ENCODE data around the gene LAMA5. TPM values are rescaled to one million over a fixed set of nuclear protein-coding genes. Genes with fewer than 3 reads are reported as not detected.
A peak's percentile ranks its signal among the peaks of the same experiment; 100 is the strongest.
"Not testable (repeated sequence)": the region's sequence is repeated elsewhere in the genome, so short reads cannot be mapped to it uniquely, and the experiment has no call there.

Gene LAMA5
- total RNA-seq, 1 donor from 2014 or later = 83.4 TPM

GRCh38 chr20:62387933-62388635, 21.0 kb upstream of the LAMA5 start:
- ATAC-seq = no peak

GRCh38 chr20:62387219-62387913, 20.3 kb upstream of the LAMA5 start:
- no peak for ATAC-seq

- peak; percentile 91 for ATAC-seq
These were observed 19.5 kb upstream of the LAMA5 start, which contains the start of gene RPS21 for GRCh38 chr20:62386383-62387218. RPS21 (plus strand) TSS chr20:62387103; CDS start chr20:62387339, 236 bp downstream.

- ATAC-seq = peak; percentile 45
These were observed 15.4 kb upstream of the LAMA5 start for GRCh38 chr20:62382306-62383198.

GRCh38 chr20:62381842-62382241, 14.7 kb upstream of the LAMA5 start:
- no peak for ATAC-seq

GRCh38 chr20:62381202-62381797, 14.2 kb upstream of the LAMA5 start:
- ATAC-seq = peak; percentile 60

GRCh38 chr20:62378215-62378614, 11.1 kb upstream of the LAMA5 start:
- ATAC-seq = peak; percentile 79

GRCh38 chr20:62377615-62378178, 10.6 kb upstream of the LAMA5 start:
- ATAC-seq = peak; percentile 1

GRCh38 chr20:62377064-62377461, 10.0 kb upstream of the LAMA5 start:
- ATAC-seq = no peak

GRCh38 chr20:62376112-62377063, 9.3 kb upstream of the LAMA5 start:
- ATAC-seq = no peak

GRCh38 chr20:62374331-62375152, 7.4 kb upstream of the LAMA5 start:
- no peak for ATAC-seq

GRCh38 chr20:62373631-62374179, 6.6 kb upstream of the LAMA5 start:
- not testable (repeated sequence) for ATAC-seq

- no peak for ATAC-seq
These were observed 5.2 kb upstream of the LAMA5 start for GRCh38 chr20:62372042-62372993.

GRCh38 chr20:62371588-62372041, 4.5 kb upstream of the LAMA5 start:
- no peak for ATAC-seq

- no peak for ATAC-seq
These were observed 3.9 kb upstream of the LAMA5 start for GRCh38 chr20:62370807-62371587.

- ATAC-seq = no peak
These were observed 3.1 kb upstream of the LAMA5 start for GRCh38 chr20:62370115-62370806.

Data from esophagus mucosa (tissue), 1 donor.